Neuronal stem cell (in vitro differentiated cells): ENCODE data around the gene HOXA3.

ENCODE experiments used
- DNase-seq: peaks from one replicate; pipeline ENCODE4 v3.0.0-alpha.2; 2013; ENCODE audit warnings: low spot score
- H2AFZ ChIP-seq: one replicate; pipeline ENCODE4 v1.6.1; 2013; ENCODE audit warnings: mild to moderate bottlenecking, low read length, inconsistent platforms
- H2AK5ac ChIP-seq: 2 replicates; pipeline ENCODE4 v1.6.1; 2013; ENCODE audit warnings: low read depth, mild to moderate bottlenecking, inconsistent platforms, low read length, moderate library complexity, mixed read lengths
- H2BK120ac ChIP-seq: 2 replicates; pipeline ENCODE4 v1.6.1; 2013; ENCODE audit warnings: low read depth, mild to moderate bottlenecking, inconsistent platforms, low read length, moderate library complexity, mixed read lengths
- H2BK12ac ChIP-seq: one replicate; pipeline ENCODE4 v1.6.1; 2013; ENCODE audit warnings: low read length, inconsistent platforms
- H2BK15ac ChIP-seq: 2 replicates; pipeline ENCODE4 v1.6.1; 2013; ENCODE audit warnings: mild to moderate bottlenecking, low read length, inconsistent platforms, mixed read lengths
- H2BK5ac ChIP-seq: one replicate; pipeline ENCODE4 v1.6.1; 2013; ENCODE audit warnings: inconsistent platforms, mild to moderate bottlenecking, low read length, moderate library complexity
- H3K14ac ChIP-seq: one replicate; pipeline ENCODE4 v1.6.1; 2013; ENCODE audit warnings: low read length, inconsistent platforms
- H3K18ac ChIP-seq: 2 replicates; pipeline ENCODE4 v1.6.1; 2013; ENCODE audit warnings: low read length, inconsistent platforms
- H3K23ac ChIP-seq: 2 replicates; pipeline ENCODE4 v1.6.1; 2013; ENCODE audit warnings: low read depth, mild to moderate bottlenecking, mixed read lengths, low read length, inconsistent platforms; ENCODE audit not compliant: poor library complexity
- H3K27ac ChIP-seq: replicated peaks from 3 replicates; pipeline ENCODE4 v1.5.1; 2013; ENCODE audit warnings: low read length, inconsistent platforms
- H3K27me3 ChIP-seq, 3 experiments: 2 replicates each; pipeline ENCODE4 v1.6.1; 2013; ENCODE audit warnings: low read length in 3 of 3, mild to moderate bottlenecking in 2 of 3, inconsistent platforms in 1 of 3, low read depth in 1 of 3, mixed read lengths in 1 of 3, moderate library complexity in 1 of 3; ENCODE audit not compliant: control insufficient read depth in 3 of 3, insufficient read depth in 3 of 3
- H3K36me3 ChIP-seq, 2 donors: replicated peaks in 1 of 2; 2 replicates each; pipeline ENCODE4 v1.6.1; 2013; ENCODE audit warnings: low read length in 2 of 2; ENCODE audit not compliant: control insufficient read depth in 2 of 2, insufficient read depth in 2 of 2
- H3K4ac ChIP-seq: 2 replicates; pipeline ENCODE4 v1.6.1; 2013; ENCODE audit warnings: inconsistent platforms, mild to moderate bottlenecking, low read length, moderate library complexity
- H3K4me1 ChIP-seq, 2 donors: 1 replicate in 1 of 2; 2 replicates in 1 of 2; pipeline ENCODE4 v1.6.1; 2013; ENCODE audit warnings: low read length in 2 of 2, low read depth in 1 of 2; ENCODE audit not compliant: control insufficient read depth in 2 of 2, insufficient read depth in 1 of 2
- H3K4me2 ChIP-seq: one replicate; pipeline ENCODE4 v1.6.1; 2013; ENCODE audit warnings: mild to moderate bottlenecking, low read length, inconsistent platforms; ENCODE audit not compliant: insufficient read depth, poor library complexity, severe bottlenecking
- H3K4me3 ChIP-seq, 2 donors: 2 replicates each; pipeline ENCODE4 v1.5.1; 2013; ENCODE audit warnings: low read length in 2 of 2, mild to moderate bottlenecking in 2 of 2, inconsistent platforms in 1 of 2, moderate library complexity in 1 of 2
- H3K79me1 ChIP-seq: one replicate; pipeline ENCODE4 v1.6.1; 2013; ENCODE audit warnings: low read depth, mild to moderate bottlenecking, inconsistent platforms, low read length, moderate library complexity
- H3K9ac ChIP-seq: one replicate; pipeline ENCODE4 v1.6.1; 2013; ENCODE audit warnings: mild to moderate bottlenecking, low read depth, low read length, inconsistent platforms; ENCODE audit not compliant: poor library complexity
- H3K9me3 ChIP-seq, 2 donors: replicated peaks in 1 of 2; 2 replicates each; pipeline versions ENCODE3 to v1.6.1; 2013; ENCODE audit warnings: low read length in 2 of 2, mild to moderate bottlenecking in 2 of 2, inconsistent platforms in 1 of 2, low read depth in 1 of 2, mixed read lengths in 1 of 2, moderate library complexity in 1 of 2; ENCODE audit not compliant: control insufficient read depth in 2 of 2, insufficient read depth in 1 of 2
- H4K8ac ChIP-seq: one replicate; pipeline ENCODE4 v1.6.1; 2013; ENCODE audit warnings: low read depth, mild to moderate bottlenecking, inconsistent platforms, low read length, moderate library complexity
- H4K91ac ChIP-seq: one replicate; pipeline ENCODE4 v1.6.1; 2013; ENCODE audit warnings: low read length, low read depth, mild to moderate bottlenecking, inconsistent platforms; ENCODE audit not compliant: poor library complexity
- WGBS, 2 donors: extraction: QIAGEN DNeasy Blood & Tissue Kit; methylation state at CpG; one replicate each; pipeline ENCODE4 v1.1.7; 2013; ENCODE audit warnings: missing lambda C conversion rate in 2 of 2, mixed read lengths in 1 of 2; ENCODE audit not compliant: insufficient read length in 2 of 2, insufficient replicate concordance in 1 of 2; ENCODE audit errors: extremely low coverage in 2 of 2; 5-methylcytosine and 5-hydroxymethylcytosine counted together

HOXA3 gene

GRCh38 chr7:27178366-27178765 lies 26.0 kb upstream of the HOXA3 start:
- no peak overlapping the region for H3K18ac ChIP-seq
- H3K14ac ChIP-seq = no peak overlapping the region
- H4K8ac ChIP-seq = no peak overlapping the region
- no peak overlapping the region for H3K4me2 ChIP-seq
- H2BK5ac ChIP-seq = no peak overlapping the region
- H3K36me3 ChIP-seq = no peaks in the 10 kb centered on the region
- no peak overlapping the region for H2BK12ac ChIP-seq
- no peak overlapping the region for H3K4ac ChIP-seq
- H3K23ac ChIP-seq = no peak overlapping the region
- H3K4me3 ChIP-seq = no peak overlapping the region
- no peak overlapping the region for H2BK120ac ChIP-seq
- no CpG with 5 or more reads among the region's 6 CpGs for whole genome bisulfite sequencing, 2 donors
- H4K91ac ChIP-seq = no peak overlapping the region
- H3K79me1 ChIP-seq = no peaks in the 10 kb centered on the region
- peaks cover 2 to 14% of the 10 kb centered on the region in 2 donors for H3K9me3 ChIP-seq
- no peaks in the 10 kb centered on the region for H3K4me1 ChIP-seq
- no peak overlapping the region for H2AFZ ChIP-seq
- no peak overlapping the region for H3K27ac ChIP-seq
- H3K27me3 ChIP-seq = peaks cover 61 to 99% (median 96%) of the 10 kb centered on the region in 3 experiments
- no peak for DNase-seq
- no peak overlapping the region for H3K9ac ChIP-seq
- H2BK15ac ChIP-seq = no peak overlapping the region
- H2AK5ac ChIP-seq = no peak overlapping the region

- H4K91ac ChIP-seq = no peak overlapping the region
- WGBS, 2 donors = no CpG with 5 or more reads among the region's 5 CpGs
- H3K4me3 ChIP-seq = no peak overlapping the region
- H3K36me3 ChIP-seq = no peaks in the 10 kb centered on the region
- no peak overlapping the region for H3K14ac ChIP-seq
- no peak overlapping the region for H2AFZ ChIP-seq
- peaks cover 62 to 99% (median 96%) of the 10 kb centered on the region in 3 experiments for H3K27me3 ChIP-seq
- H2BK120ac ChIP-seq = no peak overlapping the region
- H2AK5ac ChIP-seq = no peak overlapping the region
- H3K27ac ChIP-seq = no peak overlapping the region
- H2BK5ac ChIP-seq = no peak overlapping the region
- H2BK15ac ChIP-seq = no peak overlapping the region
- H3K4ac ChIP-seq = no peak overlapping the region
- peaks cover 2 to 14% of the 10 kb centered on the region in 2 donors for H3K9me3 ChIP-seq
- DNase-seq = no peak
- no peak overlapping the region for H3K4me2 ChIP-seq
- no peaks in the 10 kb centered on the region for H3K79me1 ChIP-seq
- H3K18ac ChIP-seq = no peak overlapping the region
- H3K9ac ChIP-seq = no peak overlapping the region
- no peak overlapping the region for H2BK12ac ChIP-seq
- H3K4me1 ChIP-seq = no peaks in the 10 kb centered on the region
- no peak overlapping the region for H3K23ac ChIP-seq
- H4K8ac ChIP-seq = no peak overlapping the region
Observed at GRCh38 chr7:27177795-27178320, 25.5 kb upstream of the HOXA3 start.

- no peak overlapping the region for H2BK120ac ChIP-seq
- H2AK5ac ChIP-seq = no peak overlapping the region
- no peak overlapping the region for H3K4ac ChIP-seq
- no peak overlapping the region for H2BK12ac ChIP-seq
- DNase-seq = no peak
- H3K14ac ChIP-seq = no peak overlapping the region
- H3K36me3 ChIP-seq = no peaks in the 10 kb centered on the region
- no peak overlapping the region for H3K9ac ChIP-seq
- H3K4me3 ChIP-seq = no peak overlapping the region
- no peak overlapping the region for H2AFZ ChIP-seq
- no peak overlapping the region for H3K4me2 ChIP-seq
- H2BK5ac ChIP-seq = no peak overlapping the region
- H4K8ac ChIP-seq = no peak overlapping the region
- no CpG with 5 or more reads among the region's 22 CpGs for WGBS, 2 donors
- peaks cover 2 to 16% of the 10 kb centered on the region in 2 donors for H3K9me3 ChIP-seq
- H3K79me1 ChIP-seq = no peaks in the 10 kb centered on the region
- no peak overlapping the region for H3K18ac ChIP-seq
- H3K27me3 ChIP-seq = peaks cover 62 to 99% (median 96%) of the 10 kb centered on the region in 3 experiments
- no peak overlapping the region for H3K27ac ChIP-seq
- H4K91ac ChIP-seq = no peak overlapping the region
- H3K23ac ChIP-seq = no peak overlapping the region
- H2BK15ac ChIP-seq = no peak overlapping the region
- H3K4me1 ChIP-seq = no peaks in the 10 kb centered on the region
Observed at GRCh38 chr7:27176962-27177794, 24.8 kb upstream of the HOXA3 start.

GRCh38 chr7:27176524-27176845 lies 24.1 kb upstream of the HOXA3 start:
- Histone ChIP-seq H3K36me3 (no peaks in the 10 kb centered on the region), H3K9me3 (peaks cover 2 to 17% of the 10 kb centered on the region in 2 donors), H2BK12ac (no peak overlapping the region), H3K23ac (no peak overlapping the region), H2BK120ac (no peak overlapping the region), H2AK5ac (no peak overlapping the region), H4K91ac (no peak overlapping the region), H3K4me3 (no peak overlapping the region), H3K27me3 (peaks cover 65 to 100% (median 96%) of the 10 kb centered on the region in 3 experiments), H3K4me1 (no peaks in the 10 kb centered on the region), H3K4ac (no peak overlapping the region), H3K4me2 (no peak overlapping the region), H3K9ac (no peak overlapping the region), H4K8ac (no peak overlapping the region), H3K27ac (no peak overlapping the region), H2AFZ (no peak overlapping the region), H3K14ac (peak overlapping the region; percentile 58), H2BK5ac (no peak overlapping the region), H3K79me1 (no peaks in the 10 kb centered on the region), H3K18ac (no peak overlapping the region), H2BK15ac (no peak overlapping the region)
- no peak for DNase-seq
- WGBS, 2 donors = no CpG with 5 or more reads among the region's 3 CpGs
